Erythroblast (primary cell): Measurements from ENCODE around the gene WSCD2.

ENCODE experiments used
- GATA1 ChIP-seq: IDR thresholded peaks from 2 replicates; pipeline ENCODE4 v1.6.1; 2011; ENCODE audit warnings: low read depth, mild to moderate bottlenecking, control low read depth, low read length, moderate library complexity
- POLR2A ChIP-seq: IDR thresholded peaks from 2 replicates; pipeline ENCODE4 v1.6.1; 2011; ENCODE audit warnings: mild to moderate bottlenecking, low read length

DNA sequence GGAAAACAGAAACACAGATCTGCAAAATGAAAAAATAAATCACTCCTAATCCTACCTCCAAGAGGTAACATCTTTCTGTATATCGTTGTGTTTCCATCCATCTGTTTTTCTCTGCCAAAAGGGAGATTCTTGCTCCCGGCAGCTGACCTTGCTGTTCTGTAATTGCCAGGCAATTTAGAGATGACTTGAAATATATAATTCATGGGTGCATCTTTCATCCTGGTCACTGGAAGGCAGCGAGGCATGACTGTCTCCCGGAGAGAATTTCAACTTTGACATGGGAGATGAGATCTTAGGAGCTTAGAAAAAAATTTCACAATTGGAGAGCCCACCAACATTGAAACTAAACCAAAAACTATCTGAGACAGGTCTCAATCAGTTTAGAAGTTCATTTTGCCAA lies 53.0 kb downstream of the WSCD2 start:
- TF ChIP-seq POLR2A (no peak), GATA1 (no peak)
